K562 (cell line): ENCODE data around the gene DGCR2. TPM values are rescaled to one million over a fixed set of nuclear protein-coding genes. Genes with fewer than 3 reads are reported as not detected.
A peak's percentile ranks its signal among the peaks of the same experiment; 100 is the strongest.

Experiments used
- ATAC-seq: fragments of 200-7000 bp; cut with Tn5 transposase; 3 replicates; pipeline ENCODE4 v1.9.1; 2020; ENCODE audit warnings: moderate library complexity
- BruUV-seq: library from RNA; stranded (reverse); fragments of 400-500 nt; replicated peaks from 2 replicates; lab custom pipeline; 2021; lab: Mats Ljungman, UMichigan
- CTCF ChIA-PET: fragments of 300-600 bp; formaldehyde crosslinking; extraction: SDS; loops from one replicate; lab custom pipeline; 2021; ENCODE audit warnings: low intra/inter-chr PET ratio; lab: Yijun Ruan, JAX
- POLR2A ChIA-PET: fragments of 300-600, 350-650 bp; sonication (Branson Sonifier 250); formaldehyde crosslinking; extraction: SDS; loops from one replicate; lab custom pipeline; 2021; ENCODE audit warnings: antibody characterized with exemption, inconsistent platforms; lab: Yijun Ruan, JAX
- DNase-seq, 4 experiments: peaks; one replicate each; pipeline versions ENCODE4 v3.0.0 to v3.0.0-alpha.2; 2011 to 2018; ENCODE audit warnings: low spot score in 3 of 4, mixed read lengths in 3 of 4; ENCODE audit errors: extremely low read depth in 1 of 4
- FAIRE-seq: peaks from 2 replicates; lab custom pipeline; 2011; peaks lifted over from hg19 to GRCh38; lab: Jason Lieb, UNC
- H2AFZ ChIP-seq: 2 replicates; pipeline ENCODE4 v1.6.0; 2011; ENCODE audit warnings: low read depth, low read length, control low read depth, inconsistent platforms
- H3K27ac ChIP-seq: fragments of 200-600 bp; 3 replicates; pipeline ENCODE4 v1.8.0; 2011; ENCODE audit warnings: low read depth, mild to moderate bottlenecking, control low read depth, inconsistent platforms, low read length, moderate library complexity, mixed read lengths; ENCODE audit errors: extremely low read depth
- H3K27me3 ChIP-seq, 2 experiments: fragments of 300-600 bp in 1 of 2; 2 replicates in 1 of 2; 3 replicates in 1 of 2; pipeline versions ENCODE4 v1.6.0 to v1.8.0; 2011; ENCODE audit warnings: inconsistent platforms in 2 of 2, low read length in 2 of 2, mild to moderate bottlenecking in 1 of 2, mixed read lengths in 1 of 2, moderate library complexity in 1 of 2; ENCODE audit not compliant: control insufficient read depth in 2 of 2, insufficient read depth in 2 of 2
- H3K36me3 ChIP-seq: fragments of 300-600 bp; 3 replicates; pipeline ENCODE4 v1.8.0; 2011; ENCODE audit warnings: mild to moderate bottlenecking, low read length, inconsistent platforms; ENCODE audit not compliant: control insufficient read depth, insufficient read depth
- H3K4me1 ChIP-seq, 2 experiments: fragments of 200-600 bp in 1 of 2; replicated peaks in 1 of 2; 2 replicates in 1 of 2; 3 replicates in 1 of 2; pipeline versions ENCODE4 v1.5.1 to v1.8.0; 2011; ENCODE audit warnings: inconsistent platforms in 2 of 2, low read length in 2 of 2, mild to moderate bottlenecking in 1 of 2, mixed read lengths in 1 of 2, moderate library complexity in 1 of 2; ENCODE audit not compliant: control insufficient read depth in 2 of 2, insufficient read depth in 2 of 2
- H3K4me2 ChIP-seq: 2 replicates; pipeline ENCODE4 v1.6.1; 2011; ENCODE audit warnings: low read length, control low read depth, inconsistent platforms, mixed read lengths; ENCODE audit not compliant: insufficient read depth
- H3K4me3 ChIP-seq: fragments of 200-600 bp; sonication (generic), shearing (Covaris generic); 2 replicates; pipeline ENCODE4 v1.5.1; 2016; ENCODE audit warnings: control low read depth, inconsistent platforms
- H3K79me2 ChIP-seq: fragments of 200-600 bp; 3 replicates; pipeline ENCODE4 v1.8.0; 2011; ENCODE audit warnings: low read length, inconsistent platforms; ENCODE audit not compliant: control insufficient read depth, insufficient read depth
- H3K9ac ChIP-seq, 2 experiments: 2 replicates each; pipeline versions ENCODE4 v1.6.0 to v1.6.1; 2011; ENCODE audit warnings: low read depth in 2 of 2, low read length in 2 of 2, control low read depth in 1 of 2, inconsistent platforms in 1 of 2, mild to moderate bottlenecking in 1 of 2, mixed read lengths in 1 of 2; ENCODE audit not compliant: insufficient read depth in 1 of 2
- H3K9me1 ChIP-seq: one replicate; pipeline ENCODE4 v1.6.0; 2011; ENCODE audit warnings: inconsistent platforms, mild to moderate bottlenecking, low read length, moderate library complexity; ENCODE audit not compliant: control insufficient read depth, insufficient read depth
- H3K9me3 ChIP-seq: replicated peaks from 2 replicates; pipeline ENCODE4 v1.5.1; 2011; ENCODE audit warnings: low read depth, low read length, inconsistent platforms; ENCODE audit not compliant: control insufficient read depth, insufficient read depth
- H4K20me1 ChIP-seq: replicated peaks from 2 replicates; pipeline ENCODE4 v1.6.1; 2011; ENCODE audit warnings: low read length, inconsistent platforms, mixed read lengths; ENCODE audit not compliant: control insufficient read depth, insufficient read depth
- CHD2 ChIP-seq: IDR thresholded peaks from 2 replicates; pipeline ENCODE4 v1.6.1; 2011; ENCODE audit warnings: low read depth, low read length
- E2F3 ChIP-seq: fragments of 250-450 bp; sonication (Bioruptor Pico); IDR thresholded peaks from 2 replicates; pipeline ENCODE4 v1.4.0; 2020; ENCODE audit warnings: mild to moderate bottlenecking
- FOS ChIP-seq: IDR thresholded peaks from 3 replicates; pipeline ENCODE4 v1.6.1; 2011; ENCODE audit not compliant: insufficient read length; ENCODE audit errors: extremely low read depth
- HDAC6 ChIP-seq: IDR thresholded peaks from 2 replicates; pipeline ENCODE4 v1.6.1; 2012; ENCODE audit warnings: low read depth, mild to moderate bottlenecking, control low read depth, inconsistent platforms, low read length, moderate library complexity
- HMGN3 ChIP-seq: IDR thresholded peaks from 2 replicates; pipeline ENCODE4 v1.6.1; 2011; ENCODE audit warnings: borderline replicate concordance, low read depth, mild to moderate bottlenecking, mixed read lengths, low read length; ENCODE audit not compliant: insufficient read length; ENCODE audit errors: extremely low read depth
- KLF13 ChIP-seq: fragments of 450-650 bp; IDR thresholded peaks from 2 replicates; pipeline ENCODE4 v1.6.1; 2016; ENCODE audit warnings: missing genetic modification characterization, low read depth, mild to moderate bottlenecking, missing compliant biosample characterization, moderate library complexity, borderline replicate concordance
- MCM3 ChIP-seq: fragments of 450-650 bp; IDR thresholded peaks from 2 replicates; pipeline ENCODE4 v1.6.1; 2016
- NCOA4 ChIP-seq: fragments of 450-650 bp; IDR thresholded peaks from 2 replicates; pipeline ENCODE4 v1.6.1; 2018; ENCODE audit warnings: mild to moderate bottlenecking; ENCODE audit not compliant: partially characterized antibody
- SIRT6 ChIP-seq: IDR thresholded peaks from one replicate; pipeline ENCODE4 v1.6.1; 2012; ENCODE audit warnings: low read depth, mild to moderate bottlenecking, control low read depth, inconsistent platforms, low read length, moderate library complexity
- TCF7 ChIP-seq: sonication (generic); IDR thresholded peaks from 2 replicates; pipeline ENCODE4 v1.6.1; 2016; ENCODE audit warnings: antibody characterized with exemption, borderline replicate concordance
- TCF7L2 ChIP-seq: fragments of 150-350 bp; IDR thresholded peaks from 2 replicates; pipeline ENCODE4 v1.6.1; 2016; ENCODE audit warnings: low read depth, mild to moderate bottlenecking, low read length, moderate library complexity
- TOE1 ChIP-seq, 2 experiments: fragments of 450-650 bp in 1 of 2; sonication (generic) in 1 of 2; formaldehyde crosslinking in 1 of 2; IDR thresholded peaks; 2 replicates each; pipeline versions ENCODE4 v1.7.1 to v1.8.0; 2016 to 2022; ENCODE audit warnings: borderline replicate concordance in 2 of 2, mild to moderate bottlenecking in 2 of 2, antibody characterized with exemption in 1 of 2, inconsistent platforms in 1 of 2, low read depth in 1 of 2, missing genetic modification reagents in 1 of 2, moderate library complexity in 1 of 2
- ZKSCAN8 ChIP-seq: fragments of 200-800 bp; sonication (Bioruptor generic); IDR thresholded peaks from 2 replicates; pipeline ENCODE4 v1.6.1; 2016; ENCODE audit warnings: missing genetic modification characterization, missing compliant biosample characterization
- ZNF311 ChIP-seq: fragments of 250-450 bp; sonication (Bioruptor Pico); IDR thresholded peaks from 2 replicates; pipeline ENCODE4 v1.4.0; 2020; ENCODE audit warnings: mild to moderate bottlenecking, moderate library complexity
- ZNF354B ChIP-seq: fragments of 250-450 bp; sonication (Bioruptor Pico); IDR thresholded peaks from 2 replicates; pipeline ENCODE4 v1.4.0; 2020
- ZNF77 ChIP-seq: fragments of 250-450 bp; sonication (Bioruptor Pico); IDR thresholded peaks from 2 replicates; pipeline ENCODE4 v1.5.0; 2020
- WGBS: fragments of 100-300 bp; shearing (Covaris generic); methylation state at CpG from one replicate; pipeline ENCODE4 v1.1.6; 2016; ENCODE audit warnings: low coverage, mixed read lengths; ENCODE audit not compliant: insufficient coverage; ENCODE audit errors: missing lambda C conversion rate; 5-methylcytosine and 5-hydroxymethylcytosine counted together
- in situ Hi-C: fragments of 300-500 bp; cut with MboI; formaldehyde crosslinking; loops from 4 replicates; pipeline ENCODE4 v1.15.0; 2018; ENCODE audit warnings: inconsistent platforms, mixed read lengths
- intact Hi-C: fragments of 100-400 bp; cut with micrococcal nuclease; formaldehyde crosslinking; loops from 2 replicates; pipeline ENCODE4 v1.14.2; 2022
- polyA plus RNA-seq, 8 experiments: library from polyadenylated mRNA; depleted of rRNA in 4 of 8; stranded (reverse) in 5 of 8; unstranded in 3 of 8; fragments of >200 nt; fragmentation: Nextera tagmentation in 2 of 8; fragmentation: Illumina TruSeq in 1 of 8; extraction: Ambion mirVana in 2 of 8; extraction: Trizol in 1 of 8; gene quantifications; 2 replicates each; pipeline versions ENCODE4 v1.2.1 to v1.2.3, GENCODE V29; 2011 to 2014; ENCODE audit warnings: inconsistent platforms in 1 of 8, missing spikeins in 1 of 8
- total RNA-seq, 7 experiments: library from RNA; depleted of rRNA in 6 of 7; stranded (reverse); fragments of >200 nt in 6 of 7; fragmentation: Illumina TruSeq in 2 of 7; extraction: Trizol in 2 of 7; gene quantifications; 2 replicates each; pipeline versions ENCODE4 v1.2.1 to v1.2.3, GENCODE V29; 2011 to 2021; ENCODE audit warnings: low replicate concordance in 1 of 7
- TF ChIP-seq, protein P1 (sequence below): sonication (generic); formaldehyde crosslinking; IDR thresholded peaks from 2 replicates; pipeline ENCODE4 v1.8.0; 2022; ENCODE audit warnings: mild to moderate bottlenecking, missing genetic modification reagents
- TF ChIP-seq, protein P2 (sequence below): fragments of 250-450 bp; sonication (Bioruptor Pico); IDR thresholded peaks from 2 replicates; pipeline ENCODE4 v1.5.0; 2022; ENCODE audit warnings: mild to moderate bottlenecking

DGCR2 gene
- total and polyA plus RNA-seq, 9 of the 15 experiments (the other 6 are each of a cell fraction or from before 2014, with no cell fraction given), result 0.69 to 101 (median 56.4) TPM

DNA sequence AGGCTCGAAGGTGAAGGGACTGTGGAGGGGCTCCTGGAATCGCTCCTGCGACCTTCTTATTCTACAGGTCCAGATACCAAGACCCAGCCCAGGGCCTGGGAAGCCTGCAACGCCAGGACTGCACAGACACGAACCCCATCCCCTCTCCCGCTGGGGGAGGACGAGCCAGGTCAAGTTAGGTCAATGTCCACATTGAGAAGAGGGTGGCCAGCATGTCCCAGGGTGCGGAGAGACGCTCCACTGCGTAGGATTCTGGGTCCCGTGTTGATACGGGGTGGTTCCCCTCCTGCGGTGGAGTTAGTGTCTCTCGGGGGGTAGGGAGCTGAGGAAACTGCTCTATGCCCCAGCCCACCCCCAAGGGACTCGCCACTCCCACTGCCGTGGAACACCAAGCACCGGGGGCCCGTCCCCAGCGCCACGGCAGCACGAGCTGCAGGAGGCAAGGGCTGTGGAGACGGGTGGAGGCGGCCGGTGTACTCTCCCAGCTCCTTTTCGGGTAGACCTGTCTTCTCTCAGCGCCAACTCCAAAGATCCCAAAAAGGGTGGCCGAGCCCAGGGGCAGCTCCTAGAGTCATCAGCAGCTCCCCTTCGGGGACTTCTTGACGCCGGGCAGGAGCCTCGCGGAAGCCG is 26.3 kb upstream of the DGCR2 start:
- Histone ChIP-seq H3K9me1 (no peaks in the 10 kb centered on the region), H3K36me3 (no peaks in the 10 kb centered on the region), H3K4me1 (peaks cover 0 to 28% of the 10 kb centered on the region in 2 experiments; a peak in 3 of 5 replicates), H3K27ac (no peak overlapping the region), H3K9ac (0 out of 4 replicates have a peak overlapping the region, but pooled peaks of 1 of the 2 experiments have one; percentile 1), H3K4me2 (no peak overlapping the region), H3K79me2 (peaks cover 10% of the 10 kb centered on the region), H3K27me3 (peaks cover 42 to 62% of the 10 kb centered on the region in 2 experiments), H2AFZ (no peak overlapping the region), H4K20me1 (0 out of 2 replicates have a peak, but pooled peaks cover 3% of the 10 kb centered on the region), H3K9me3 (no peaks in the 10 kb centered on the region), H3K4me3 (no peak overlapping the region)
- ATAC-seq (no peak), DNase-seq (no peak), FAIRE-seq (no peak)
- WGBS, result 30% methylated on average over 33 of the region's 33 CpGs
- POLR2A ChIA-PET, result interaction anchor here (0.6 to 1.4 kb wide), 8 partner anchors 12 to 500 kb away, joined by 3 to 4 read pairs (median 3); partner anchors contain the start of gene CDC45
- in situ Hi-C loops (no loop called here), intact Hi-C loops (no loop called here)
- BruUV-seq, result no TSS peak
- CTCF ChIA-PET, result interaction anchor here (1.7 kb wide), 1 partner anchor 482 kb away, joined by 4 read pairs; no protein-coding TSS in a partner anchor
- TF ChIP-seq CHD2 (0 out of 2 replicates have a peak, but pooled peaks have one; percentile 14), TCF7 (no peak), MCM3 (0 out of 2 replicates have a peak, but pooled peaks have one; percentile 15), ZNF311 (CRISPR knock-in tag) (no peak), FOS (no peak), ZKSCAN8 (CRISPR knock-in tag) (no peak), SIRT6 (no peak), HDAC6 (0 out of 2 replicates have a peak, but pooled peaks have one; percentile 6), ZNF77 (CRISPR knock-in tag) (no peak), E2F3 (CRISPR knock-in tag) (no peak), ZNF354B (CRISPR knock-in tag) (no peak), NCOA4 (no peak), TOE1 (IDR thresholded peaks at IDR 0.05; ENCODE audit: borderline replicate concordance) (no peak), TOE1 (CRISPR knock-in tag; IDR thresholded peaks at IDR 0.05; ENCODE audit: borderline replicate concordance, low read depth) (0 out of 2 replicates have a peak, but pooled peaks have one; percentile 73), KLF13 (tag) (no peak), TCF7L2 (no peak), HMGN3 (peak; percentile 7)
- TF ChIP-seq, protein P1, sequence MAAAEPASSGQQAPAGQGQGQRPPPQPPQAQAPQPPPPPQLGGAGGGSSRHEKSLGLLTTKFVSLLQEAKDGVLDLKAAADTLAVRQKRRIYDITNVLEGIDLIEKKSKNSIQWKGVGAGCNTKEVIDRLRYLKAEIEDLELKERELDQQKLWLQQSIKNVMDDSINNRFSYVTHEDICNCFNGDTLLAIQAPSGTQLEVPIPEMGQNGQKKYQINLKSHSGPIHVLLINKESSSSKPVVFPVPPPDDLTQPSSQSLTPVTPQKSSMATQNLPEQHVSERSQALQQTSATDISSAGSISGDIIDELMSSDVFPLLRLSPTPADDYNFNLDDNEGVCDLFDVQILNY, result 0 out of 2 replicates have a peak, but pooled peaks have one; percentile 58
- TF ChIP-seq, protein P2, sequence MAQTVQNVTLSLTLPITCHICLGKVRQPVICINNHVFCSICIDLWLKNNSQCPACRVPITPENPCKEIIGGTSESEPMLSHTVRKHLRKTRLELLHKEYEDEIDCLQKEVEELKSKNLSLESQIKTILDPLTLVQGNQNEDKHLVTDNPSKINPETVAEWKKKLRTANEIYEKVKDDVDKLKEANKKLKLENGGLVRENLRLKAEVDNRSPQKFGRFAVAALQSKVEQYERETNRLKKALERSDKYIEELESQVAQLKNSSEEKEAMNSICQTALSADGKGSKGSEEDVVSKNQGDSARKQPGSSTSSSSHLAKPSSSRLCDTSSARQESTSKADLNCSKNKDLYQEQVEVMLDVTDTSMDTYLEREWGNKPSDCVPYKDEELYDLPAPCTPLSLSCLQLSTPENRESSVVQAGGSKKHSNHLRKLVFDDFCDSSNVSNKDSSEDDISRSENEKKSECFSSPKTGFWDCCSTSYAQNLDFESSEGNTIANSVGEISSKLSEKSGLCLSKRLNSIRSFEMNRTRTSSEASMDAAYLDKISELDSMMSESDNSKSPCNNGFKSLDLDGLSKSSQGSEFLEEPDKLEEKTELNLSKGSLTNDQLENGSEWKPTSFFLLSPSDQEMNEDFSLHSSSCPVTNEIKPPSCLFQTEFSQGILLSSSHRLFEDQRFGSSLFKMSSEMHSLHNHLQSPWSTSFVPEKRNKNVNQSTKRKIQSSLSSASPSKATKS, result no peak
